Mesodermal cell (in vitro differentiated cells): Measurements from ENCODE around the gene CDHR5.

Experiments used
- H3K27ac ChIP-seq: 2 replicates; pipeline ENCODE4 v1.7.0; 2013; ENCODE audit warnings: mild to moderate bottlenecking, low read depth, low read length, moderate library complexity; ENCODE audit not compliant: severe bottlenecking
- H3K36me3 ChIP-seq: 2 replicates; pipeline ENCODE4 v1.7.1; 2013; ENCODE audit warnings: mild to moderate bottlenecking, low read length, moderate library complexity; ENCODE audit not compliant: control insufficient read depth, insufficient read depth
- H3K4me1 ChIP-seq: one replicate; pipeline ENCODE4 v1.7.1; 2013; ENCODE audit warnings: mild to moderate bottlenecking, low read length; ENCODE audit not compliant: insufficient read depth, control insufficient read depth, poor library complexity, severe bottlenecking
- H3K4me3 ChIP-seq: 2 replicates; pipeline ENCODE4 v1.7.0; 2013; ENCODE audit warnings: low read length, control low read depth, mild to moderate bottlenecking; ENCODE audit not compliant: insufficient read depth, poor library complexity, severe bottlenecking; ENCODE audit errors: extremely low read depth
- H3K9me3 ChIP-seq: 2 replicates; pipeline ENCODE4 v1.7.1; 2013; ENCODE audit warnings: mild to moderate bottlenecking, low read length, moderate library complexity; ENCODE audit not compliant: control insufficient read depth
- WGBS, 2 experiments: methylation state at CpG; one replicate each; pipeline ENCODE4 v1.1.5; 2013; ENCODE audit warnings: missing lambda C conversion rate in 2 of 2; ENCODE audit not compliant: insufficient coverage in 2 of 2; 5-methylcytosine and 5-hydroxymethylcytosine counted together

The CDHR5 gene

GRCh38 chr11:643849-644738, 19.3 kb upstream of the CDHR5 start:
- H3K4me1 ChIP-seq: peaks cover under 1% of the 10 kb centered on the region
- no peaks in the 10 kb centered on the region for H3K9me3 ChIP-seq
- H3K36me3 ChIP-seq: peaks cover 38% of the 10 kb centered on the region
- H3K27ac ChIP-seq: no peak overlapping the region
- 95% methylated on average over 48 of the region's 50 CpGs for WGBS, 2 experiments
- no peak overlapping the region for H3K4me3 ChIP-seq

- Histone ChIP-seq H3K9me3 (no peaks in the 10 kb centered on the region), H3K4me3 (no peak overlapping the region), H3K36me3 (peaks cover 31% of the 10 kb centered on the region), H3K4me1 (peaks cover 8% of the 10 kb centered on the region), H3K27ac (no peak overlapping the region)
- WGBS, 2 experiments: 97 to 100% methylated on average over 7 to 9 of the region's 9 CpGs
These were observed 18.6 kb upstream of the CDHR5 start for GRCh38 chr11:643366-643765.

GRCh38 chr11:641806-642370, 17.1 kb upstream of the CDHR5 start:
- no peaks in the 10 kb centered on the region for H3K9me3 ChIP-seq
- peaks cover 15% of the 10 kb centered on the region for H3K4me1 ChIP-seq
- WGBS, 2 experiments: 95% methylated on average over 14 to 18 of the region's 19 CpGs
- H3K4me3 ChIP-seq: no peak overlapping the region
- H3K36me3 ChIP-seq: peaks cover 23% of the 10 kb centered on the region
- no peak overlapping the region for H3K27ac ChIP-seq

GRCh38 chr11:640021-640706, 15.4 kb upstream of the CDHR5 start:
- no peaks in the 10 kb centered on the region for H3K9me3 ChIP-seq
- 34 to 47% methylated on average over 21 to 23 of the region's 69 CpGs for WGBS, 2 experiments
- no peak overlapping the region for H3K4me3 ChIP-seq
- no peak overlapping the region for H3K27ac ChIP-seq
- H3K4me1 ChIP-seq: peaks cover 15% of the 10 kb centered on the region
- peaks cover 11% of the 10 kb centered on the region for H3K36me3 ChIP-seq

- Histone ChIP-seq H3K27ac (no peak overlapping the region), H3K4me3 (no peak overlapping the region)
These were observed 14.7 kb upstream of the CDHR5 start for GRCh38 chr11:639332-639955.

GRCh38 chr11:638631-639331, 14.0 kb upstream of the CDHR5 start:
- 6 to 8% methylated on average over 18 to 24 of the region's 28 CpGs for WGBS, 2 experiments
- Histone ChIP-seq H3K9me3 (no peaks in the 10 kb centered on the region), H3K4me1 (peaks cover 15% of the 10 kb centered on the region), H3K27ac (peak overlapping the region; percentile 45), H3K4me3 (no peak overlapping the region), H3K36me3 (peaks cover 4% of the 10 kb centered on the region)

More at GRCh38 chr11:639332-639955, 14.7 kb upstream of the CDHR5 start:
- H3K4me1 ChIP-seq: peaks cover 15% of the 10 kb centered on the region
- peaks cover 11% of the 10 kb centered on the region for H3K36me3 ChIP-seq
- WGBS, 2 experiments: 8 to 10% methylated on average over 58 to 59 of the region's 80 CpGs
- H3K9me3 ChIP-seq: no peaks in the 10 kb centered on the region

GRCh38 chr11:637593-638521, 13.1 kb upstream of the CDHR5 start:
- H3K9me3 ChIP-seq: no peaks in the 10 kb centered on the region
- H3K4me1 ChIP-seq: peaks cover 15% of the 10 kb centered on the region
- no peak overlapping the region for H3K27ac ChIP-seq
- 5 to 7% methylated on average over 45 to 52 of the region's 55 CpGs for WGBS, 2 experiments
- H3K4me3 ChIP-seq: peak overlapping the region; percentile 11
- H3K36me3 ChIP-seq: no peaks in the 10 kb centered on the region

GRCh38 chr11:637333-637592, 12.5 kb upstream of the CDHR5 start:
- Histone ChIP-seq H3K27ac (no peak overlapping the region), H3K4me1 (peaks cover 15% of the 10 kb centered on the region), H3K4me3 (peak overlapping the region; percentile 11), H3K36me3 (no peaks in the 10 kb centered on the region), H3K9me3 (no peaks in the 10 kb centered on the region)
- 2% methylated on average over 34 of the region's 34 CpGs for whole genome bisulfite sequencing, 2 experiments

- Histone ChIP-seq H3K4me1 (peaks cover 15% of the 10 kb centered on the region), H3K27ac (no peak within 1 kb of the TSS), H3K9me3 (no peaks in the 10 kb centered on the region), H3K4me3 (peak within 1 kb of the TSS; percentile 11), H3K36me3 (no peaks in the 10 kb centered on the region)
- WGBS, 2 experiments: 26 to 28% methylated on average over 35 to 74 of the region's 100 CpGs
These were observed 12.0 kb upstream of the CDHR5 start, which contains the start of gene DRD4 for GRCh38 chr11:636511-637332. DRD4 (plus strand) TSS chr11:637269; CDS start chr11:637305, 36 bp downstream.
